Stimulated activated CD4-positive, alpha-beta T cell treated with anti-CD3 and anti-CD28 coated beads, Interleukin-1b, Interleukin-23, amount 100 ng/mL, for 1 hour (primary cell): ENCODE data around the gene IER5L.
"Not testable (repeated sequence)": the region's sequence is repeated elsewhere in the genome, so short reads cannot be mapped to it uniquely, and the experiment has no call there.

Experiments
- DNase-seq, 2 donors: peaks; one replicate each; pipeline ENCODE4 v3.0.0-alpha.2; 2020; ENCODE audit warnings: low read depth in 2 of 2

IER5L gene

DNA sequence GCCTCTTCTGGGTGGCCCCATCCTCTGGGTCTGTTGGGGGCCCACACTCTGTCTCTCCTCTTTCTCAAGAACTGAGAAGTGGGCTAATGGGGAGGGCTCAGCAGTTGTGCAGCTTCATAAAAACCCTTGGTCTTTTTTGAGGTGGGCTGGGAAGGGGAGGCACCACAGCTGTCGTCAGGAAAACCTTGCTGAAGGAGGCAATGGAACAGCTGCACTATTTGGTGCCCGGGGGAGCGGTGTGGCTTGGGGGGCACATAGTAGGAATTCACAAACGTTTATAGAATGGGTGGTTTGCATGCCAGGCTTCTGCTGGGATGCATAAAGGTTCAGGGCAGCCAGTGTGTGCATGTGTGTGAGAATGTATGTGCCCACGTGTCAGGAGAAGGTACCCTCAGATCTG is 3.2 kb upstream of the IER5L start:
- DNase-seq, result no peak

DNA sequence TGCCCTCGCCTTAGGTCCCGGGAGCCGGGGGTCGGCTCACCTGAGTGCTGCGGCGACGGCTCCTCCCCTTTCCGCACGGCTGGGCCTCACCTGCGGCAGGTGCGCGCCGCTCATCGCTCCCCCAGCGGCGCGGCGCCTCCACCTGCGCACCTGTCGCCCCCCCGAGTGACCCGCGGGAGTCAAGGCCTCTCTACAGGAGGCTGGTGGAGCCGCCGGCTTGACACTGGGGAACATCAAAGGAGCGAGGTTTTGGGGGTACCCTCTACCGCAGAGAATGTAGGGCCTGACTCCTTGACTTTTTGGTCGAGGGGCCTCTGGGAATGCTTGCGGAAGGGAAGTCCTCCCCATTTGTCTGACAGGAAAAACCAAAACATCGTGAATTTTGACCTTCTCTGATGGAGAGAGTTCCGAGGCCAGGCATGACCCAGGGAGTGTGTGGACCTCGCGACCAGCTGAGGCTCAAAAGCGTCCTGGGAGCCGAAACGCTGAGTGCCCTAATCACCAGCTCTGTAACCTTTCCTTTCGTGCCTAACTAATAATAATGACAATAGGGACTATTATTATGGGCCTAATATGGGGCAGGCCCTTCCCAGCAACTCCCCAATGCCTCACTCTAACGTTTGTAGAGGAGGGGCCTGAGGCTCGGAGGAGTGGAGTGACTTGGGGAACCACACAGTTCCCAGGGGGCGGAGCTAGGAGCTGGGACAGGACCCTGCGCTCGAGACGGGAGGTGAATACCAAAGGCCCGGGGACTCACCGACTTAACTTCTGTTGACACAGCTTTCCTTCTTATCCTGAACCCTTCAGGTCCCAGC is 714 bp upstream of the IER5L start:
- no peak for DNase-seq

DNA sequence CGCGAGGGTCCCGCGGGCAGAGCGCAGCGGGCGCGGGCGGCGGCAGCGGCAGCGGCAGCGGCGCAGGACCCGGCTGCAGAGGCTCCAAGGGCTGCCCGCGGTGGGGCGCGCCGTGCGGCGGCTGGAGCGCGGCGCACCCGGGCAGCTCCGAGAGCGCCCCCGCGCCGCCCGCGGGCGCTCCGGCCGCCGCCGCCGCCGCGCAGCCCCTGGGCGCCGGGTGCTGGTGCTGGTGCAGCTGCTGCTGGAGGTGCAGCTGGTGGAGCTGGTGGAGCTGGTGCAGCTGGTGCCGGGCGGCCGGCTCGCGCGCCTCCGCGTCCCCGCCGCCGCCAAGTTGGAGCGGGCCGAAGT is 644 bp downstream of the IER5L start:
- no peak for DNase-seq

DNA sequence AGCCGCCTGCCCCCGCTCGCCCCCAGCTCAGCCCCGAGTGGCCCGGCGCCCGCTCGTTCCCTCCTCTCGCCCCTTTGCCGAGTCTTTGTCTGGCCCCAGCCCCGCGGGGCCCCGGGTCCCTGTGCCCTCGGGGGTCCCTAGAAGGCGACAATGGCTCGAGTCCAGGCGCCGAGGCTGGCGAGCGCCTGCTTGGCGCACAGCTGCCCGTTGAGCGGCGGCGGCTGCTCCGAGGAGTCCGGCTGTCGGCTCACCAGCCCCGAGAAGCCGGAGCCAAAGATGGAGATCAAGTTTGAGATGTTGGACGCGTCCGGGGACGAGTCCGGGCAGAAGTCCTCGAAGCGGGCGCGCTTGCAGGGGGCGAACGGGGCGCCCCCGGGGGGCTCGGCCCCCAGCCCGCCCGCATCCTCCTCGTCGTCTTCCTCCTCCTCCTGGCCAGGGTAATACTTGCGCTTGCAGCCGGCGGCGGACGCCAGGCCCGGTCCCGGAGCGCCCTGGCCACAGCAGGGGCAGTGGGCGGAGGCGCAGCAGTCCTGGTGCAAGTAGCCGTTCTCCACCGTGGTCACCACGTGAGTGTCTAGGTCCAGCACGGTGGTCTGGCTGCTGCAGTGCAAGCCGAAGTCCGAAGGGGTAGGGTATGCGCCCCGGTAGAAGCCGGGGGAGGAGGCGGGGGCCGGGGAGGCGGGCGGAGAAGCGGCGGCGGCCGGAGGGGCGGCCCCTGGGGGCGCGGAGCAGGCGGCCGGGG is 1.2 kb downstream of the IER5L start:
- DNase-seq, result no peak

DNA sequence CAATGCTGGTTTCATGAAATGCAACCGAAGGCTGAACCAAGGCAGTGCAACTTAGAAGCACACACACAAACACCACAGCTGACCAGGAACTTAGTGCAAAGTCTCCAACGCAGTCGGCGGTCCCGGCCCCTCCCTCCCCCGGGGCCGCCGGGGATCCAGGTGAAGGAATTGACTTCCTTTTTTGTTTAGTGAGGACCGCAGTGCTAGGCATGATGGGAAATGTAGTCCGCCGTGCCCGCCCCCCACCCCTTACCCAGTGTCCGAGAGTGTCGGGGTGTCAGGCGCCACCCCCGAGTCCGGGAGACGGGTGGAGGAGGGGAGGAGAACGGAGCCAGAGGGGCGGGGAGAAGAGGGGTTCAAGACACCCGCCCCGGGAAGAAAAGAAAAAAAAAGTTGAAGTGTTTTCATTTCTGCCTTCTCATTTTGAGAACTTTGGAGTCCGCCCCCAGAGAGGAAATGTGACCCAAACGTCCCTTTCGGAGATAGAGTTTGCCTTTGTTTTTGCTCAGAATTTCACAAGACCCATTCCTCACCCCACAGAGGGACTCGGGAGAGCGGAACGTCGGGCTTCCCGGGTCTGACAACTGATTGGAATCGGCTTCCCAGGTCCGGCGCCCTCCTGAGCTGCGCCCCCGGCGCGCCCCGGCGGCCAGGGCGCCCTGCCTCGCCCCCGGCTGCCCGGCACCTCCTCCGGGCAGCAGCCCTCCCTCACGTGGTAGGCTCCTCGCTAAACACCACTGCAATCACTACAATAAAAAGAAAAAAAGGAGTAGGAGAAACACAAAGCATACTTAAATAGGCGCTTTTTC is 2.0 kb downstream of the IER5L start:
- DNase-seq, result no peak

DNA sequence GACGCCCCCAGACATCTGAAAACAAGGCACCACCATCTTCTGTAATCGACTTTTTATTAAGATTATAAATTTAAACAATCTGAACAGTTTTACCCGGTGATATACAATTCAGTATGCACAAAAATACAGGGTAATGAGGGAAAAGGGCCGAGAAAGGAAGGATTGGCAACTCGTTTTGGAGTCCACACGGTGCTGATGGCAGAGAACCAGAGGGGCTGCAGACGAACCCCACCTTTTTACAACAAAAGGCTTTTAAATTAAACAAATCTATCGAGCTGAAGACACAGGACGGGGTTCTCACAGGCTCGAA is 2.6 kb downstream of the IER5L start:
- no peak for DNase-seq

DNA sequence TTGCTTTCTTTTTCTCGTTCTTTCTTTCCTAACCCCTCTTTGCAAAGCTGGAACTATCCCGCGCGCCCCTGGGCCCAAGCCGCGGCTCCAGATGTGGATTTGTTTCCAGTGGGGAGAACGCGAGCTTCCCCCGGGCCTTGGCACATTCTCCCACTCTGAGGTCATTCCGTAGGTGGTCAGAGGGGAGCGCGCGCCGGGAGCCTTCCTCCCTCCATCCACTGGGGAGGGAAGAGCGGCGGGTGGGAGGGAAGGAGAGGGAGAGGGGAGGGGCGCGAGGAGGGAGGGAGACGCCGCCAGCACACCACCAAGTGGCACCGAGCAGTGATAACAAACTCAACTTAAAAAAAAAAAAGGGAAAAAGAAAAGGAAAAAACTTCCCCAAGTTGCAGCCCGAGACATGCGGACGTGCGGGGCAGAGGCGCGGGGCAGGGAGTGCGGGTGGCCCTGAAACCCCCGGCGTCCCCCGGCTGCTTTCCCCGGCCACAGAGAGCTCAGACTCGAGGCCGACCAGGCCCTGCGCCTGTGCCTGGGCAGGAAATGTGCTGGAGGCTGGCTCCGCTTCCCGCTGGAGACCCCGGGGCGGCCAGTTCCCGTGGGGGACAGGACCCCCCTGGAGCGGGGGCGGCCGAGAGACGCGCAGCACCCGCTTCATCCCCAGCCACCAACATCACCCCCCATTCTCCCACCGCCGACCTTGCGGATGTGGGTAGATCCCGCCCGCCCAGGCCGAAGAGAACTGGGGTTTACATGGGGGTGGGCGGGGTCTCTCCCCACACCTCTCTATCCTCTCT is 3.1 kb downstream of the IER5L start:
- DNase-seq, result no peak

DNA sequence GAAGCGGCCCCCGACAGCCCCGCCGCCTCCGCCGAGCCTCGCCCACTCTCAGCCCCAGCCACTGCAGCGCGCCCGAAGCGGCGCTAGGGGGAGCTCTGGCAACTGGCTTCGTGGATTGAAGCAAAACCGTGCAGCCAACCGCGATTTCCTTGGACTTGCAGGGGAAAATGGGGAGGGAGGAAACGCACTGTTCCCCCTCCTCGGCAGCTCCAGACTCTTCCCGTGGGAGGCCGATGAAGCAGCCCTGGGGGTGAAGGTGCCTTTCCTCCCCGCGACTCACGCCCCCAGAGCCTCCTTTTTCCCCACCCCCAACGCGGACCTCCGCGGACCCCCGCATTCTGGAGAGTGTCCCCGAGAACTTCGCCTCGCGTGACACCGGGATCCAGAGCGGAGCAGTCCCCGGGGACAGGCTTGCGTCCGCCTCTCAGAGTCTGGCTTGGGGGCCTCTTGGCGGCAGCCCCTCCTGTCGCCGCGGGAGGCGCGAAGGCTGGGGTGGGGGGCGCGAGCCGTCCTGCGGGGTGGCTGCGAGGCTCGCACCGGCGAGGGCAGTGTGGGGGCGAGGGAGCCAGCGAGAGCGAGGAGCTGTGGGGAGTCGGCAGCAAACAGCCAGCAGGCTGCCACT is 3.8 kb downstream of the IER5L start:
- DNase-seq, result peak; percentile 53 to 77

DNA sequence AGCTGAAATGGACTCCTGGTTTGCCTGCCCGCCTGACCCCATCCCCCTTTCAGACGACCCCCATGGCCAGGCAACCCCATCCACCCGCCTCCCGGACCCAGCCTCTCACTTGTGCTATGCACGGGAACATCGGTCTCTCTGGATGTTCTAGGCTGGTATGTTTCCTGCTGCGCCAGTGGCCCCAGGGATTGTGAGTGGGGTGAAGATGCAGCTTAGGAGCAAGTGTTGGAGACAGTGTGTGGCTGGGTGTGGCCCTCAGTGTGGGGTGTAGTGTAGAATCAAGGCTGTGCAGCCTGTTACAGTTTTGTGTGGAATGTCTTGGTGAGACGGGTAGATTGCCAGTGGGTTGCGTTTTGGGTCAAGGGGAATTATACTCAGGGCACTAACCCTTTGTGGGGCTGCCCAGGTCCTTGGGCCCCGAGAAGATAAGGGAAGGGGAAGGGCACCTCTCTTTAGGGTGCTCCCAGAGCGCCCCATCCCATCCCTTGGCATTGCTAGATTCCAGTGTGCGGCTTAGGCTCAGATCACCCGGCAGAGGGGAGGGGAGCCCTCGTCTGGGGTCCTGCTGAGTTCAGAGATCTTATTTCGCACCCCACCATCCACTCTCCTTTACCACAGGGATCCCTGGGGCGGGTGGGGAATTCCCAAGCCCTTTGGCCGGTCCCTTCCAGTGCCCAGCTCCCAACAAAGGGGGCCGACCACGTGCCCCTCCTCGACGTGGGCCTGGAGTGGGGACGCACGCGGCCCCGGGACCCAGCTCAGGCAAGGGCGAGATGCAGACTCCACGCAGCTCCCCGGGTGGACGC is 4.6 kb downstream of the IER5L start:
- no peak for DNase-seq

DNA sequence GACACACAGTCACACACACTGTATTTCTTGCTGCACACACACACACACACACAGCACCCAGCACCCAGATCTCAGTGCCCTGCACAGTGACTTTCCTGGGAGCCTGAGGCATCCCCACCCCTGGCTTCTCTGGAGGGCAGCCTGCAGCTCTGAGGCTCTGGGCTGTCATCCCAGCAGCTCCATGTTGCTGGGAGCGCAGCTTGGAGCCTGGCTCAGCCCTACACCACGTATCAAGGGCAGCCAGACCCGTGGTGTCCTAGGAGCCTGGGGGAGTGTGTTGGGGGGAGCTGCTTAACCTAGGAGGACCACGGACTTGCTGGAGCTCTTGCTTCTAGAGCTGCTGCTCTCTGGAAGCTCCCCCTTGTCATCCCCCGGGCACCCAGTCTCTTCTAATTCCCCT is 5.2 kb downstream of the IER5L start:
- DNase-seq, result no peak

DNA sequence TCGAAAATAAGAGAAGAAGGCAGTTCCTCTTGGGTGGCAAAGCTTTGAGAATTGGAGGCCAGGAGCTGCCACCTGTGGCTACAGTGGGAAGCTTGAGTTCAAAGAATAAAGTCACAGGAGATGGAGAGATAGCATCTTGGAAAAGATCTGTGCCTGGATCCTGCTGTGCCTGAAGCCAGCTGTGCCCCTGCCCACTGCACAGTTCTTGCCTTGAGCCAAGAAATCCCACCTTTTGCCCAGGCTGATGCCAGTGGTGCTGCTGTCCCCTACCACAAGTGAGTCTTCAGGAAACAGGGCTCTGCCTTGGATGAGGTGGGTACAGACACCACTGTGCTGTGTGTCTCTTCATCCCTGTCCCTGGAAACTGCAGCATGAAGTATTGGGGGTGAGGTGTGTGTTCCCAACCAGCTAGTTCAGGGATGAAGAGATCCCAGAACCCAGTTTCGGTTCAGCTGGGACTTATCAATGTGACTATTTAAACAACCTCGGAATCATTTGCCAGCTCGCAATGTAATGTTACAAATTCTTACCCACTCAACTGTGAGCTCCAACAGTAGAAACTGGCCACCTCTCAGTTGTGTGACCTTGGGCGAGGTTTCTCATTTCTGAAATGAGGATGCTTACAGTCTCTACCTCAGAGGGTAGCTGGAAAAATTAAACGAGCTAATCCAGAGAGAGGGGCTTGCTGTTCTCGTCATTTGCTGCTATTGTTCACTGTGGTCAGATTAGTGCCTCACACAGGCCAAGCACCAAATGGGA is 5.9 kb downstream of the IER5L start:
- no peak for DNase-seq

DNA sequence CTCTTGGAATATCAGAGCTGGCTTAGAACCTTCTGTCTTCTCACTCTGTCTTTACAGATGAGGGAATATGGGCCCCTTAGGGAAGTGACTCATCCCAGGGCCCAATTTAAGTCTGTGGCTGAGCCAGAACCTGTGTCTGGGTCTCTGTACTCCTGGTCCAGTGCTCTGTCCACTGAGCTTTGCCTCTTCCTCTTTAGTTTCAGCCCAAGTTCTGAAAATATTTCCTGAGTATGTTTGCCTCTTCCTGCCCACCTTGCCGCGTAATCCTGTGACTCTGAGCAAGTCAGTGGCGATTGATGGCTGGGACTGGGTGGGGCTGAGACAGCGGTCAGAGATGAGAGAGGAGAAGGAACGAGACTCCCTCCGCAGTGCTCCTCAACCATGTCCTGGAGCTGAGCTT is 7.8 kb downstream of the IER5L start:
- no peak for DNase-seq

DNA sequence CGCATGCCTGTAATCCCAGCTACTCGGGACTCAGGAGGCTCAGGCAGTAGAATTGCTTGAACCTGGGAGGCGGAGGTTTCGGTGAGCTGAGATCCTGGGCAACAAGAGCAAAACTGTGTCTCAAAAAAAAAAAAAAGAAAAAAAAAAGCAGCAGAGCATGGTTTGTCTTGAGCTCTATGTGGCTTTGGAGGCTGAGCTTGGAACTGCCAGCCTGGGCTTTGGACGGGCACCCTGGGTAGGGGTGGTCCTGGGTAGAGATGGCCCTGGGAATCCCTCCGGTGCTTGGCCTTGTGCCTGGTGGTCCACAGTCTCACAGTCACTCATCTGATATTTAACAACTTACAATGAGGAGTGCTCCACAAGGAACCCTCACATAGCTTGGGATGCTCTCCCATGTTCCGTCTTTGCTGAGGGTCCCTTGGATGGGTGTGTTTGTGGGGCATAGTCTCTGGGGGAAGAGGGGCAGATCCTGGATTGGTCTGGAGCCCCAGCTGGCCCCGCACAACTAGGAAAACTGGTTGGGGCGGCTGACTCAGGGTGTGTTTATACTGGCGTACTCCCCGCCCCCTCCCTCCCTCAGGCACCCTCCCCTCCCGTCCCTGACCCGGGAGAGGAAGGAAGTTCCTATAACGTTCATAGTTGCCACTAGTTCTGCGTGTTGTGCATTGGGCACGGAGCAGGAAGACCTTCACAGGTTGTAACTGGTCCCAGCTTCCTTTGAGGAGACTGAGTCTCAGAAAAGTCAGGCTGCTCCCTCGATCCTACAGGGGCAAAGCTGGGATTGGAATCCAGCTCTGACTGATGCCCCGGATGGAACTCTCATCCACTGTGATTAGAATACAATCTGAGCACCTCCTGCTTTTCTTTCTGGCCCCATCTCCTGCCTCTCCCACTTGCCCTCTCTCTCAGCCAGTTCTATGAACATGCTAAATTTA is 11.2 kb downstream of the IER5L start:
- no peak for DNase-seq

DNA sequence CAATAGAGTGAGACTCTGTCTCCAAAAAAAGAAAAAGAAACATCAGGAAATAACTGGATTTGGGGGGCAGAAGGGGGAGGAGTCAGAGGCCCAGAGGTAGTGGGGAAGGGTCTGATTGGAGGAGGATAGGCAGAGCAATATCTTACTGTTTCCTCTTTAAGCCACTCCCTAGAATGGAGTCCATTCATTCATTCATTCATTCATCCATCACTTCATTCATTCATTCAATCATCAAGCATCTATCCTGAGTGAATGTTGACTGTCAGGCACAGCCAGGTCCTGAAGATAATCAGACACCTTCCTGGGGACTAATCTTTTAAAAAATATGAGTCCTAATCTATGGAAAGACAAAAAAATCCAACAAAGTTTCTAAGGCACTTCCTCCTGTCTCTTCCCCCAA is 12.9 kb downstream of the IER5L start:
- no peak for DNase-seq

DNA sequence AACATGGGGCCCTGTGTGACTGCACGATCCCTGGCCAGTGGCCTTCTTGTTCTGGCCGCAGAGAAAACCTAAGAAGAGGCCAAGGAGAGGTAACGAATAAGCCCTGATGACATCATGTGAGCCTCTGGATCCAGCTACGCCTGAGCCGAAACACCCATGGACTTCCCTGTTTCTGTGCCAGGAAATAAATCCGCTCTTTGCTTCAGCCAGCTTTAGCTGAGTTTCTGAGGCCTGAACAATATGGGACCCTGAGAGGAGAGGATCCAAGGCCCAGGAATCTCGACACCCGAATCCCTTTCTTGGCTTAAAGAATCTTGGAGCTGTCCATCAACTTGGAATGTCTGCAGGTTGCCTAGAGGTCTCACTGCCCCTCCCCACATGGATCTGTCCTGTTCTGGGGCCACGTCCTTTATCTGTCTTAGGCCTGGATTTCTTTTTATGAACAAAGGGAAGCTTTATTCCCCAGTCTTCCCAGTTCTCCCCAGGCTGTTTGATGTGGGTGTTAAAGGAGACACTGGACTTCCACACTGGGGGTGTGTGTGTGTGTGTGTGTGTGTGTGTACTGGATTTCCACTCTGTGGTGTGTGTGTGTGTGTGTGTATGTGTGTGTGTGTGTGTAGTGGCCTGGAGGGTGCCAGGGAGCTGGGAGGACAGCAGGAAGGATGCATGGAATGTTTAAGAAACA is 13.7 kb downstream of the IER5L start:
- no peak for DNase-seq

DNA sequence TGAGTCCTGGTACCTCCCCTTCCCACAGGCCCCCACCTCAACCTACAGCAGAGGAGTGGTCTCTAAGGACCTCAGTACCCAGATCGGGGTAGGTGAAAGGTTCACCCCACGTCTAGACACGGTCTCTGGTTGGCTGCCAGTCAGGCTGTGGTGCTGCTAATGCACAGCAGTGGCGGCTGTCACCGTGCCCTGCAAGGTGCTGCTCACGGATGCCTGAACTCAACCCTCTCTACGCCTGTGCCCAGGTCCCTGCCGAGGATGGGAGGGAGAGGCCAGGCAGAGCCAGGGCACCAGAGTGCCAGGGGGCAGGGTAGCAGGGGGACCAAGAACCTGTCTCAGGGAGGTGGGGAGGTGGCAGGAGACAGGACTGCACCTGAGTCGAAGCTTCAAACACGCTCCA is 14.3 kb downstream of the IER5L start:
- no peak for DNase-seq

DNA sequence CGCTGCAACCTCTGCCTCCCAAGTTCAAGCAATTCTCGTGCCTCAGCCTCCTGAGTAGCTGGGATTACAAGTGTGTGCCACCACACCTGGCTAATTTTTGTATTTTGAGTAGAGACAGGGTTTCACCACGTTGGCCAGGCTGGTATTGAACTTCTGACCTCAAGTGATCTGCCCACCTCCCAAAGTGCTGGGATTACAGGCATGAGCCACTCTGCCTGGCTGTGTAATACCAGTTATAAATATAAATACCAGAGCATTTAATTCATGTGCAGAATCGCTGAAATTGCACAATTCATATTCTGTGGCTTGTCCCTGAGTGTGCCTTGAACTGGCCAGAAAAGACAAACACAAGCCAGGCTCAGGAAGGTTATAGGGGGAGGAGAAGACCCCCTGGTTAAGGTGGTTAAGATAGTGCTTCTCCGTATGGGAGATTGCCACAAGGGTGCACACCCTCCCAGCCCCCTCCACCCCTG is 14.8 kb downstream of the IER5L start:
- DNase-seq, result not testable (repeated sequence)
